PC-3 (cell line): ENCODE data around the gene TPRA1.

Experiments used
- EZH2 ChIP-seq: fragments of 300-600 bp; sonication (generic); IDR thresholded peaks from one replicate; pipeline ENCODE4 v1.6.1; 2017; ENCODE audit warnings: antibody characterized with exemption, mild to moderate bottlenecking, low read length; ENCODE audit not compliant: unreplicated experiment
- EZH2phosphoT487 ChIP-seq: fragments of 300-600 bp; sonication (generic); IDR thresholded peaks from 2 replicates; pipeline ENCODE4 v1.6.1; 2018; ENCODE audit warnings: mild to moderate bottlenecking, antibody characterized with exemption, low read length, borderline replicate concordance
- TF ChIP-seq, protein P1 (sequence below): fragments of 300-600 bp; sonication (generic); conservative IDR thresholded peaks from 2 replicates; pipeline ENCODE4 v1.5.1; 2017; ENCODE audit warnings: antibody characterized with exemption, low read depth, mild to moderate bottlenecking, low read length

DNA sequence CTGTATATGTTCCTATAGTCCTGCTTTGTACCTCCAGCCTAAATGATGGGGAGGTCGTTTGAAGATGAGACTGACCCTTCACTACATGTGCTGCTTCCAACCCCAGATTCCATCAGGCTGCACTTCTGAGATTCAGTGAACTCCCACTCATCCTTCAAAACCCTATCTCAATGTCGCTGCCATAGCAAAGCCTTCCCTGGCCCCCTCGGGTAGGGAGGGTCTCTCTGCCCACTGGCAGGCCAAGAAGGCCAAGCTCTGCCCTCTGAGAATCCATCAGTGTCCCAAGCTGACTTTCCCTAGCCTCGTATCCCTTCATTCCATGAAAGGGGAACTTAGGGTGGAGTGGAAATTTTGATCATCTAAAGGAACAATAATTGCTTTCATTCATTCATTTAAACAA lies 35.4 kb downstream of the TPRA1 start:
- TF ChIP-seq, protein P1, sequence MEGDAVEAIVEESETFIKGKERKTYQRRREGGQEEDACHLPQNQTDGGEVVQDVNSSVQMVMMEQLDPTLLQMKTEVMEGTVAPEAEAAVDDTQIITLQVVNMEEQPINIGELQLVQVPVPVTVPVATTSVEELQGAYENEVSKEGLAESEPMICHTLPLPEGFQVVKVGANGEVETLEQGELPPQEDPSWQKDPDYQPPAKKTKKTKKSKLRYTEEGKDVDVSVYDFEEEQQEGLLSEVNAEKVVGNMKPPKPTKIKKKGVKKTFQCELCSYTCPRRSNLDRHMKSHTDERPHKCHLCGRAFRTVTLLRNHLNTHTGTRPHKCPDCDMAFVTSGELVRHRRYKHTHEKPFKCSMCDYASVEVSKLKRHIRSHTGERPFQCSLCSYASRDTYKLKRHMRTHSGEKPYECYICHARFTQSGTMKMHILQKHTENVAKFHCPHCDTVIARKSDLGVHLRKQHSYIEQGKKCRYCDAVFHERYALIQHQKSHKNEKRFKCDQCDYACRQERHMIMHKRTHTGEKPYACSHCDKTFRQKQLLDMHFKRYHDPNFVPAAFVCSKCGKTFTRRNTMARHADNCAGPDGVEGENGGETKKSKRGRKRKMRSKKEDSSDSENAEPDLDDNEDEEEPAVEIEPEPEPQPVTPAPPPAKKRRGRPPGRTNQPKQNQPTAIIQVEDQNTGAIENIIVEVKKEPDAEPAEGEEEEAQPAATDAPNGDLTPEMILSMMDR: no peak
- TF ChIP-seq EZH2phosphoT487 (no peak), EZH2 (no peak)
